Omental fat pad (tissue), 4 donors: Measurements from ENCODE around the gene MFSD6L. TPM values are rescaled to one million over a fixed set of nuclear protein-coding genes. Genes with fewer than 3 reads are reported as not detected.

Source experiments
- ATAC-seq: fragments of 150-250 bp; one replicate; pipeline ENCODE4 v1.9.1; 2016; ENCODE audit warnings: mild to moderate bottlenecking, moderate library complexity; ENCODE audit not compliant: low FRiP score
- DNase-seq: peaks from one replicate; pipeline ENCODE4 v3.0.0-alpha.2; 2019; ENCODE audit warnings: low spot score
- CTCF ChIP-seq, 3 donors: fragments of 450-650 bp; IDR thresholded peaks; one replicate each; pipeline ENCODE4 v1.5.1; 2016 to 2017; ENCODE audit warnings: antibody characterized with exemption in 3 of 3, mild to moderate bottlenecking in 3 of 3, moderate library complexity in 2 of 3
- total RNA-seq, 4 donors: library from RNA; depleted of rRNA; stranded (reverse); fragments of >200 nt; gene quantifications; one replicate each; pipeline ENCODE4 v1.1.0, GENCODE V29; 2016

The MFSD6L gene
- total RNA-seq, 4 donors from 2014 or later: 0.24 to 0.25 TPM; not detected in 2

- ATAC-seq (no peak), DNase-seq (no peak)
- no peak for TF ChIP-seq CTCF (IDR thresholded peaks at IDR 0.05)
Observed at GRCh38 chr17:8832711-8833352, 33.7 kb upstream of the MFSD6L start.

GRCh38 chr17:8831234-8831849 is 32.2 kb upstream of the MFSD6L start:
- ATAC-seq: no peak
- DNase-seq: no peak
- no peak for TF ChIP-seq CTCF (IDR thresholded peaks at IDR 0.05)

GRCh38 chr17:8830141-8830540 is 31.0 kb upstream of the MFSD6L start:
- ATAC-seq: no peak
- no peak for DNase-seq
- no peak for TF ChIP-seq CTCF (IDR thresholded peaks at IDR 0.05)

- DNase-seq (no peak), ATAC-seq (no peak)
- no peak for TF ChIP-seq CTCF (IDR thresholded peaks at IDR 0.05)
Observed at GRCh38 chr17:8829036-8829941, 30.1 kb upstream of the MFSD6L start.

GRCh38 chr17:8828517-8828875 is 29.3 kb upstream of the MFSD6L start:
- ATAC-seq (no peak), DNase-seq (no peak)
- no peak for TF ChIP-seq CTCF (IDR thresholded peaks at IDR 0.05)

- no peak for DNase-seq
- ATAC-seq: no peak
- TF ChIP-seq CTCF (IDR thresholded peaks at IDR 0.05): no peak
Observed at GRCh38 chr17:8826808-8827435, 27.8 kb upstream of the MFSD6L start.
